GM12892 (cell line): ENCODE results near the gene IZUMO2.

Experiments
- POLR2A ChIP-seq: IDR thresholded peaks from 2 replicates; pipeline ENCODE4 v1.6.1; 2011; ENCODE audit warnings: low read depth, low read length, control low read depth
- POLR2AphosphoS5 ChIP-seq: IDR thresholded peaks from 2 replicates; pipeline ENCODE4 v1.6.1; 2011; ENCODE audit warnings: low read depth, low read length, control low read depth
- TAF1 ChIP-seq: IDR thresholded peaks from 2 replicates; pipeline ENCODE4 v1.6.1; 2011; ENCODE audit warnings: low read depth, mild to moderate bottlenecking, control low read depth, low read length, borderline replicate concordance

- no peak for TF ChIP-seq POLR2AphosphoS5
- TF ChIP-seq POLR2A, result no peak
- TF ChIP-seq TAF1, result no peak
Measured at GRCh38 chr19:50189331-50189730, 26.2 kb upstream of the IZUMO2 start.
